Psoas muscle (tissue), 8 donors: ENCODE measurements around the gene NR1H4. TPM values are rescaled to one million over a fixed set of nuclear protein-coding genes. Genes with fewer than 3 reads are reported as not detected.

ENCODE experiments used
- ATAC-seq, 4 donors: fragments of 200-7000 bp; cut with Tn5 transposase; one replicate each; pipeline ENCODE4 v1.9.1; 2020; ENCODE audit warnings: moderate library complexity in 3 of 4, mild to moderate bottlenecking in 2 of 4
- DNase-seq, 2 donors: peaks; one replicate each; pipeline ENCODE4 v3.0.0-alpha.2; 2020
- H3K27ac ChIP-seq: fragments of 200-600 bp; one replicate; pipeline ENCODE4 v1.8.0; 2022
- H3K27me3 ChIP-seq, 3 donors: fragments of 200-600 bp in 1 of 3; one replicate each; pipeline versions ENCODE4 v1.6.1 to v1.8.0; 2013 to 2022; ENCODE audit warnings: low read length in 2 of 3, mild to moderate bottlenecking in 2 of 3, moderate library complexity in 1 of 3; ENCODE audit not compliant: insufficient read depth in 3 of 3
- H3K36me3 ChIP-seq, 2 donors: fragments of 200-600 bp in 1 of 2; one replicate each; pipeline versions ENCODE4 v1.6.1 to v1.8.0; 2013 to 2022; ENCODE audit warnings: low read depth in 1 of 2, mild to moderate bottlenecking in 1 of 2, moderate library complexity in 1 of 2; ENCODE audit not compliant: insufficient read depth in 1 of 2
- H3K4me1 ChIP-seq: fragments of 200-600 bp; one replicate; pipeline ENCODE4 v1.8.0; 2022
- H3K4me3 ChIP-seq: fragments of 200-600 bp; one replicate; pipeline ENCODE4 v1.8.0; 2022; ENCODE audit warnings: mild to moderate bottlenecking
- H3K9me3 ChIP-seq: fragments of 200-600 bp; one replicate; pipeline ENCODE4 v1.8.0; 2022
- WGBS, 3 donors: extraction: QIAGEN DNeasy Blood & Tissue Kit; methylation state at CpG; one replicate each; pipeline versions ENCODE4 v1.1.6 to v1.1.7; 2013; 5-methylcytosine and 5-hydroxymethylcytosine counted together
- intact Hi-C, 2 donors: fragments of 100-400 bp; cut with DNase I; formaldehyde crosslinking; loops; one replicate each; pipeline versions ENCODE4 v1.11.0 to v1.14.2; 2022
- polyA plus RNA-seq, 3 donors: library from polyadenylated mRNA; stranded (reverse); fragments of 200-250 nt; gene quantifications; one replicate each; pipeline ENCODE4 v1.2.3, GENCODE V29; 2013
- total RNA-seq, 4 donors: library from RNA; stranded (reverse); fragmentation: NEBNext Ultra II Directional in 2 of 4; extraction: Animal tissue kit (Norgen Biotek cat#: 25700) in 2 of 4; gene quantifications; one replicate each; pipeline versions ENCODE4 v1.2.1 to v1.2.4, GENCODE V29; 2021 to 2023
- TF ChIP-seq, protein P1 (sequence below): fragments of 200-600 bp; IDR thresholded peaks from one replicate; pipeline ENCODE4 v1.8.0; 2022; ENCODE audit warnings: antibody characterized with exemption
- donor health status: healthy with polysubstance abuse.
- donor health status: DM: no; HTN: no; CAD: no; lungs with moderate emphysema.
- donor health status: Bipolar disorder and iron deficiency.
- donor health status: healthy.
- donor health status: DM: yes; HTN: yes; CAD: no.
- donor health status: DM: no; HTN: no; CAD: no.
- donor health status: DM: no; HTN: no; CAD: no.
- donor health status: DM: yes; HTN: yes; CAD: no.

The NR1H4 gene
- total and polyA plus RNA-seq, 7 donors: 0.18 TPM; not detected in 6

DNA sequence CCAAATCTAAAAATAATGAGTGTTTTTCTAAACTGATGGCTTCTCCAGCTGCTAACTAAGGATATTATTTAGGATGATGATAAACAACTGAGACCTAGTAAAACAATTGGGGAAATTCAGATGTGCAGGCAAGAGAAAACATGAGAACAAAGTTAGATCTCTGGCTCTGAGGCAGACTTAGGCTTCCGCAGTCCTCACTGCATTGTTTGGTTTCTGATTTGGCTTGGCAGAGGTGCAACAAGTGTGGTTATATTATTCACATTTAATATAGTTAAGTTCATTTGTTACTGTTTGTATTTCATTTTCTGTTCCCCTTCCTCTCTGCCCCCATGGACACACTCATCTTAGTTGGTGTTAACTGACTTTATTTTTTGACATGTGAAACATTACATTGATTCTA, 30.2 kb upstream of the NR1H4 start:
- TF ChIP-seq, protein P1, sequence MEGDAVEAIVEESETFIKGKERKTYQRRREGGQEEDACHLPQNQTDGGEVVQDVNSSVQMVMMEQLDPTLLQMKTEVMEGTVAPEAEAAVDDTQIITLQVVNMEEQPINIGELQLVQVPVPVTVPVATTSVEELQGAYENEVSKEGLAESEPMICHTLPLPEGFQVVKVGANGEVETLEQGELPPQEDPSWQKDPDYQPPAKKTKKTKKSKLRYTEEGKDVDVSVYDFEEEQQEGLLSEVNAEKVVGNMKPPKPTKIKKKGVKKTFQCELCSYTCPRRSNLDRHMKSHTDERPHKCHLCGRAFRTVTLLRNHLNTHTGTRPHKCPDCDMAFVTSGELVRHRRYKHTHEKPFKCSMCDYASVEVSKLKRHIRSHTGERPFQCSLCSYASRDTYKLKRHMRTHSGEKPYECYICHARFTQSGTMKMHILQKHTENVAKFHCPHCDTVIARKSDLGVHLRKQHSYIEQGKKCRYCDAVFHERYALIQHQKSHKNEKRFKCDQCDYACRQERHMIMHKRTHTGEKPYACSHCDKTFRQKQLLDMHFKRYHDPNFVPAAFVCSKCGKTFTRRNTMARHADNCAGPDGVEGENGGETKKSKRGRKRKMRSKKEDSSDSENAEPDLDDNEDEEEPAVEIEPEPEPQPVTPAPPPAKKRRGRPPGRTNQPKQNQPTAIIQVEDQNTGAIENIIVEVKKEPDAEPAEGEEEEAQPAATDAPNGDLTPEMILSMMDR: no peak

DNA sequence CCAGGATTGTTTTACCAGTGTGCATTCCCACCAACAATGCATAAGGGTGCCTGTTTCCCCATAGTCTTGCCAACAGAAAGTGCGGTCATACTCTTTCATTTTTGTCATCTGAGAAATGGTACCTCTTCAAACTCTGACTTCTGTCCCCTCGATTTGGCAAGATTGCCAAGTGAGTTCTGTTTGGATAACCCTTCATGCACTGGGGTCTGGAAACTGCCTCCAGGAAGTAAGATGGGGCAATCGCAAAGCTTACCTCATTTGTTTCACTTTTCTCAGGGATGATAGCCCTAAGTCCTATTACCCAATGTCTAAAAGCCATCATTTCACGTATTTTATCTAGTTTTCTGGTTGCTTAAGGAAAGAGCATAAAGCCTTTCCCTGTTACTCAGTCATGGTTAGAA, 28.6 kb upstream of the NR1H4 start:
- WGBS, 3 donors: 79 to 87% (median 83%) methylated on average over 4 of the region's 4 CpGs
- Histone ChIP-seq H3K9me3 (no peaks in the 10 kb centered on the region), H3K27me3 (no peaks in the 10 kb centered on the region), H3K36me3 (no peaks in the 10 kb centered on the region), H3K4me1 (no peaks in the 10 kb centered on the region), H3K27ac (no peak overlapping the region), H3K4me3 (no peak overlapping the region)
- no peak for ATAC-seq
- intact Hi-C loops: no loop called here
- no peak for DNase-seq
- TF ChIP-seq, protein P1: no peak

More for the DNA sequence above, 30.2 kb upstream of the NR1H4 start:
- no peak for DNase-seq
- H3K9me3 ChIP-seq: no peaks in the 10 kb centered on the region
- 69 to 78% (median 73%) methylated on average over 1 of the region's 1 CpG for WGBS, 3 donors
- intact Hi-C loops: no loop called here
- H3K4me1 ChIP-seq: no peaks in the 10 kb centered on the region
- H3K27ac ChIP-seq: no peak overlapping the region
- H3K4me3 ChIP-seq: no peak overlapping the region
- no peaks in the 10 kb centered on the region for H3K27me3 ChIP-seq
- H3K36me3 ChIP-seq: no peaks in the 10 kb centered on the region
- ATAC-seq: no peak

DNA sequence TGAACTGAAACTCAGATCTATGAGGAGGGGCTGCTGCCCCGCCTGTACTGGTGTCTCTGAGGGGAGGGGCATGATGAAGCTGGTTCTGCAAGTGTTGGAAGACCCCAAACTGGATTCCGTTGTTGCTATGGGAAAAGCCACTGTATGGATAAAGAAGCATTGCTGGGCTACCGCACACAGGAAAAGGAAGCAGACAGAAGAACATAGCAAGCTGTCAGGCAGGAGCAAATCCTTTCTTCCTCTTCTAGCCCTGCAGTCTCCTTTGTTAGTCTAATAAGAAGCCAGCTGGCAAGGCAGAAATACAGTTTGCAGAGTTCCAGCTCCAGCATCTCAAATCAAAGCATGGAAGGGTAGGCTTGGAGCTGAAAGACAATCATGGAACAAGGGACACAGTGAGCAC, 26.3 kb upstream of the NR1H4 start:
- Histone ChIP-seq H3K27ac (no peak overlapping the region), H3K4me1 (no peaks in the 10 kb centered on the region), H3K9me3 (no peaks in the 10 kb centered on the region), H3K4me3 (no peak overlapping the region), H3K36me3 (no peaks in the 10 kb centered on the region), H3K27me3 (no peaks in the 10 kb centered on the region)
- WGBS, 3 donors: 33 to 45% (median 39%) methylated on average over 3 of the region's 3 CpGs
- TF ChIP-seq, protein P1: no peak
- no peak for DNase-seq
- intact Hi-C loops: no loop called here
- ATAC-seq: no peak

DNA sequence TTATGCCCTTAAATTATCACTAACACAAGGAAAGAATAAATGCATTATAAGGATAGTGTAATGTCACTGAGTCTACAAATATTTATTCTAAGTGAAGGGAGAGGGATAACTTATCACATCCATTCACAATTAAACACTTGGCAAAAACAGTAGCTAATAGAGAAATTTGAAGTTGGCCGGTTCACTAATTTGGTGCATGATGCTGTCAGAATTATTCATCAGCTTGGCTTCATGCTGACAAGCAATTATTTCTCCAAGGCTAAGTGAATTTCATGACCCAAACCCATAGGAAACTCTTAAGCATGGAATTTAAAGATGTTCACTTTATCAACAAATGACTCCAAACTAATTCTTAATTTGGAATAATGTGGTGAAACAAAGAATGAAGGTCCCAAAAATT, 25.0 kb upstream of the NR1H4 start:
- H3K4me1 ChIP-seq: no peaks in the 10 kb centered on the region
- DNase-seq (no peak), ATAC-seq (no peak)
- no peaks in the 10 kb centered on the region for H3K27me3 ChIP-seq
- TF ChIP-seq, protein P1: no peak
- WGBS, 3 donors: 60 to 70% (median 63%) methylated on average over 1 of the region's 1 CpG
- no peaks in the 10 kb centered on the region for H3K9me3 ChIP-seq
- no peak overlapping the region for H3K4me3 ChIP-seq
- H3K27ac ChIP-seq: no peak overlapping the region
- intact Hi-C loops: no loop called here
- no peaks in the 10 kb centered on the region for H3K36me3 ChIP-seq

DNA sequence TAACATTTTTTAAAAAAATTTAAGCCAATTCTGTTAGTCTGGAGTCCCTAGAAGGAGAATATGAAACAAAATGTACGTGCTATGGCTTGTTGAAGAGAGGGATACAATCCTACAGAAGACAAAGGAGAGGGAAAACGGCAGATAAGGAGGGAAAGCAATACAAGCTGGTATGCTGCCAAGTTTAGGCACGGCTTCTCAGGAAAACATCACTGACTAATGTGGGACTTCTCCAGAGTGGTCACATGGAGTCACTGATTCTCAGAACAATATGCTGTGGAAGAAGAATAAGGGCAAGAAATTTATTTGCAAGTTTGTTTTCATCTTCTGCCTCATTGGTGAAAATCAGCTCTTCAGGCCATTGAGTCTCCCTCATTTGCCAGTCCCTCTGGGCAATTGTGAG, 22.9 kb upstream of the NR1H4 start:
- no peak for DNase-seq
- TF ChIP-seq, protein P1: no peak
- Histone ChIP-seq H3K4me3 (no peak overlapping the region), H3K9me3 (no peaks in the 10 kb centered on the region), H3K4me1 (no peaks in the 10 kb centered on the region), H3K27me3 (no peaks in the 10 kb centered on the region), H3K36me3 (no peaks in the 10 kb centered on the region), H3K27ac (no peak overlapping the region)
- WGBS, 3 donors: 33 to 40% (median 39%) methylated on average over 3 of the region's 3 CpGs
- ATAC-seq: no peak
- intact Hi-C loops: no loop called here
